KMS-11 (cell line): ENCODE measurements around the gene ZNF280D.

Source experiments
- H2AFZ ChIP-seq: fragments of 200-600 bp; sonication (generic); 2 replicates; pipeline ENCODE4 v1.6.1; 2016; ENCODE audit warnings: antibody characterized with exemption, mixed run types, low read depth
- H3K27ac ChIP-seq: fragments of 200-600 bp; sonication (generic); 2 replicates; pipeline ENCODE4 v1.6.1; 2016; ENCODE audit warnings: mild to moderate bottlenecking, mixed run types
- H3K27me3 ChIP-seq: fragments of 200-600 bp; sonication (generic); 2 replicates; pipeline ENCODE4 v1.6.1; 2017; ENCODE audit warnings: mild to moderate bottlenecking, low read depth, mixed run types, moderate library complexity; ENCODE audit not compliant: insufficient read depth
- H3K36me3 ChIP-seq: fragments of 200-600 bp; sonication (generic); 2 replicates; pipeline ENCODE4 v1.6.1; 2017; ENCODE audit warnings: mild to moderate bottlenecking, mixed run types; ENCODE audit not compliant: insufficient read depth
- H3K4me1 ChIP-seq: fragments of 200-600 bp; sonication (generic); 2 replicates; pipeline ENCODE4 v1.6.1; 2016; ENCODE audit warnings: mild to moderate bottlenecking, low read depth, mixed run types; ENCODE audit not compliant: poor library complexity, severe bottlenecking
- H3K4me2 ChIP-seq: fragments of 200-600 bp; sonication (generic); 2 replicates; pipeline ENCODE4 v1.7.0; 2016; ENCODE audit warnings: mild to moderate bottlenecking, mixed run types
- H3K4me3 ChIP-seq: fragments of 200-600 bp; sonication (generic); IDR thresholded peaks from 2 replicates; pipeline ENCODE4 v1.6.1; 2017; ENCODE audit warnings: low read depth, low read length, mixed read lengths; ENCODE audit not compliant: insufficient read depth
- H3K79me2 ChIP-seq: fragments of 200-600 bp; sonication (generic); 2 replicates; pipeline ENCODE4 v1.6.1; 2016; ENCODE audit warnings: low read depth, mixed run types; ENCODE audit not compliant: insufficient read depth
- H3K9ac ChIP-seq: fragments of 200-600 bp; sonication (generic); 2 replicates; pipeline ENCODE4 v1.6.1; 2016; ENCODE audit warnings: mild to moderate bottlenecking, mixed run types
- H4K20me1 ChIP-seq: fragments of 200-600 bp; sonication (generic); 2 replicates; pipeline ENCODE4 v1.6.1; 2016; ENCODE audit warnings: mild to moderate bottlenecking, mixed run types; ENCODE audit not compliant: insufficient read depth
- CTCF ChIP-seq: fragments of 200-600 bp; sonication (generic); conservative IDR thresholded peaks from 2 replicates; pipeline ENCODE4 v1.6.1; 2017; ENCODE audit warnings: low read depth, mild to moderate bottlenecking, antibody characterized with exemption, low read length, moderate library complexity, mixed read lengths

Gene ZNF280D

GRCh38 chr15:56613811-56614210, 119.5 kb downstream of the ZNF280D start:
- Histone ChIP-seq H2AFZ (no peak overlapping the region), H3K4me1 (peaks cover 7% of the 10 kb centered on the region), H3K4me3 (no peak overlapping the region), H3K4me2 (no peak overlapping the region), H3K27ac (no peak overlapping the region), H3K36me3 (no peaks in the 10 kb centered on the region), H4K20me1 (no peaks in the 10 kb centered on the region), H3K9ac (no peak overlapping the region), H3K79me2 (no peaks in the 10 kb centered on the region), H3K27me3 (0 out of 2 replicates have a peak, but pooled peaks cover 5% of the 10 kb centered on the region)
- TF ChIP-seq CTCF: no peak

DNA sequence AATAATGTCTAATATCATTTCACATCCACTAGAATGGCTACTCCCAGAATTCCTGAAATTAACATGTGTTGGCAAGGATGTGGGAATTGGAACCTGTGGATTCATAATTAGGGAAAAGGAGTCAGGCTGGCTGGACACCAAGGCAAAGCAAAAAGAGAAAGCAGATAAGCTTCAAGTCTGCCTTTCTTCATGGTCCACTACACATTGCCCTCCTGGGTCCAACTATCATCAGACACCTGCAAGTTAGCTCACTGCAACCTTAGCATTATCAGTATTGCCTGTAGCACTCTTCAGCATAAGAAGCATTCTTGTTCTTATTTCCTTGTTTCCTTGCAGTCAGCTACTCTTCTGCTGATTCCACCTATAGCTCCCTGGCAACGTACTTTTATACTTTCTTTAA, 124.3 kb downstream of the ZNF280D start:
- H3K4me2 ChIP-seq: peak overlapping the region; percentile 73

DNA sequence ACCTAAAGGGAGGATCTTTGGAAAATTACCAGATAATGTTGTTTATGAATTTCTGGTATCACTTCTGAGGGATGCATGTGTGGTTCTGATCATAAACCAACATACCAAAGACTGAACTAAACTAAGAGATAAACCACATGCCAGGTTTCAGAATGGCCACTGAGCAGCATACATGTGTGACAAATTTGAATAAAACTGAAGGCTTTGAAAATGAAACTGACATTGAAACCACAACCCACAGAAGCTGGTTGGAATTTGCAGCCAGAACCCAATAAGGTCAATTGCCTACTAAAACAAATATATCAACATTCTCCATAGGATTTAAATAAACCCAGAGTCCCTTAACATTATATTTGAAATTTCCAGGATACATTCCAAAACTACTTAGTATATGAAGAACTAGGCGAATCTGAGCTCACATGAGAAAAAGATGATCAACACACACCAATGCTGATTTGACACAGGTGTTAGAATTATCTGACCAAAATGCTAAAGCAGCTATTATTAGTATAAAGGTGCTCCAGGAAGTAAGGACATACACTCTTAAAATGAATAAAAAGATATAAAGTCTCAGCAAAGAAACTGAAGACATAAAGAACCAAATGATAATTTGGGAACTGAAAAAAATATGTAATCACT, 125.0 kb downstream of the ZNF280D start:
- Histone ChIP-seq H3K36me3 (no peaks in the 10 kb centered on the region), H3K9ac (no peak overlapping the region), H2AFZ (no peak overlapping the region), H4K20me1 (no peaks in the 10 kb centered on the region), H3K79me2 (no peaks in the 10 kb centered on the region), H3K4me1 (peaks cover 29% of the 10 kb centered on the region), H3K4me3 (no peak overlapping the region), H3K27ac (no peak overlapping the region), H3K27me3 (peaks cover 11% of the 10 kb centered on the region; the same call in 1 of the 2 replicates), H3K4me2 (peak overlapping the region; percentile 73)
- TF ChIP-seq CTCF: no peak

More for the DNA sequence above, 124.3 kb downstream of the ZNF280D start:
- no peak overlapping the region for H2AFZ ChIP-seq
- H3K27me3 ChIP-seq: peaks cover 11% of the 10 kb centered on the region; the same call in 1 of the 2 replicates
- H3K4me1 ChIP-seq: peaks cover 29% of the 10 kb centered on the region
- H3K9ac ChIP-seq: no peak overlapping the region
- H3K4me3 ChIP-seq: no peak overlapping the region
- H3K79me2 ChIP-seq: no peaks in the 10 kb centered on the region
- no peaks in the 10 kb centered on the region for H4K20me1 ChIP-seq
- no peak for TF ChIP-seq CTCF
- no peaks in the 10 kb centered on the region for H3K36me3 ChIP-seq
- no peak overlapping the region for H3K27ac ChIP-seq

DNA sequence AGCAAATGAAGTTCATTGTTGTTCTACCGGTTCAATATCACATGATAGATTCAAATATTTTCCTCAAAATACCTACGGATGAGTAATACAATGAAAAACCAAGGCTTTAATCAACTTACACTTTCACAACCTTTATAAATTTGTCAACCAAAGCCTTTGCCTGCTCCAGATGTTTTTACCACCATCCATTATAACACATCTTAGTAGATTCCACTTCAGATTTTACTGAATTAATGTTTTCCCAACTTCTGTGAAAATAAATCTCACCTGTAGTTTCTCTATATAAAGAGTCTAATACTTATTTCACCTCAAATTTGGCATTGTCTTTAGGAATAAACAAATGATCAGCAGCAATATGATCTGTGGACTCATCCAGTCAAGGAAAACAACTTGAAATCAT, 131.1 kb downstream of the ZNF280D start:
- Histone ChIP-seq H3K79me2 (no peaks in the 10 kb centered on the region), H3K27ac (no peak overlapping the region), H4K20me1 (no peaks in the 10 kb centered on the region), H2AFZ (no peak overlapping the region), H3K4me1 (peaks cover 7% of the 10 kb centered on the region), H3K4me3 (no peak overlapping the region), H3K27me3 (peaks cover 6% of the 10 kb centered on the region; the same call in 1 of the 2 replicates), H3K36me3 (no peaks in the 10 kb centered on the region), H3K9ac (no peak overlapping the region), H3K4me2 (no peak overlapping the region)
- TF ChIP-seq CTCF: no peak
